Measurements from ENCODE around the gene ESAM. TPM values are rescaled to one million over a fixed set of nuclear protein-coding genes. Genes with fewer than 3 reads are reported as not detected.

ESAM gene
- total RNA-seq, 1 donor from 2014 or later: 0.96 TPM

GRCh38 chr11:124801636-124802312 is 39.7 kb upstream of the ESAM start:
- H3K36me3 Mint-ChIP-seq (ENCODE audit: low read depth): peaks cover 10% of the 10 kb centered on the region
- H3K4me3 Mint-ChIP-seq: peak overlapping the region; percentile 87
- H3K27ac Mint-ChIP-seq (ENCODE audit: unreplicated experiment): no peak overlapping the region
- no peak for TF ChIP-seq CTCF (conservative IDR thresholded peaks at IDR 0.05)
- DNase-seq (ENCODE audit: low read depth, low spot score): no peak
- peaks cover 34% of the 10 kb centered on the region for H3K4me1 Mint-ChIP-seq
- H3K27me3 Mint-ChIP-seq (ENCODE audit: low read depth): no peaks in the 10 kb centered on the region
- H3K9me3 Mint-ChIP-seq: no peaks in the 10 kb centered on the region

GRCh38 chr11:124801014-124801413 is 38.9 kb upstream of the ESAM start:
- Mint-ChIP-seq H3K27ac (ENCODE audit: unreplicated experiment) (peak overlapping the region; percentile 98), H3K9me3 (no peaks in the 10 kb centered on the region), H3K27me3 (ENCODE audit: low read depth) (no peaks in the 10 kb centered on the region), H3K36me3 (ENCODE audit: low read depth) (peaks cover 10% of the 10 kb centered on the region), H3K4me1 (peaks cover 34% of the 10 kb centered on the region), H3K4me3 (peak overlapping the region; percentile 93)
- TF ChIP-seq CTCF (conservative IDR thresholded peaks at IDR 0.05): no peak
- DNase-seq (ENCODE audit: low read depth, low spot score): no peak

- Mint-ChIP-seq H3K27ac (ENCODE audit: unreplicated experiment) (peak within 1 kb of the TSS; percentile 98), H3K27me3 (ENCODE audit: low read depth) (no peaks in the 10 kb centered on the region), H3K4me1 (peaks cover 34% of the 10 kb centered on the region), H3K36me3 (ENCODE audit: low read depth) (peaks cover 4% of the 10 kb centered on the region), H3K9me3 (no peaks in the 10 kb centered on the region), H3K4me3 (peak within 1 kb of the TSS; percentile 93)
- peak; percentile 76 for DNase-seq (ENCODE audit: low read depth, low spot score)
- TF ChIP-seq CTCF (conservative IDR thresholded peaks at IDR 0.05): no peak
Measured at GRCh38 chr11:124800226-124800929, 38.3 kb upstream of the ESAM start, which contains the start of gene MSANTD2. MSANTD2 (minus strand) TSS chr11:124800406; CDS start chr11:124800380, 26 bp downstream.

- peak; percentile 34 for DNase-seq (ENCODE audit: low read depth, low spot score)
- peak overlapping the region; percentile 53 for H3K27ac Mint-ChIP-seq (ENCODE audit: unreplicated experiment)
- peaks cover 34% of the 10 kb centered on the region for H3K4me1 Mint-ChIP-seq
- H3K27me3 Mint-ChIP-seq (ENCODE audit: low read depth): no peaks in the 10 kb centered on the region
- TF ChIP-seq CTCF (conservative IDR thresholded peaks at IDR 0.05): peak; percentile 31
- H3K9me3 Mint-ChIP-seq: no peaks in the 10 kb centered on the region
- peaks cover 2% of the 10 kb centered on the region for H3K36me3 Mint-ChIP-seq (ENCODE audit: low read depth)
- H3K4me3 Mint-ChIP-seq: peak overlapping the region; percentile 93
Measured at GRCh38 chr11:124799348-124800225, 37.5 kb upstream of the ESAM start.

GRCh38 chr11:124798991-124799347 is 36.9 kb upstream of the ESAM start:
- Mint-ChIP-seq H3K9me3 (no peaks in the 10 kb centered on the region), H3K27ac (ENCODE audit: unreplicated experiment) (peak overlapping the region; percentile 53), H3K27me3 (ENCODE audit: low read depth) (no peaks in the 10 kb centered on the region), H3K36me3 (ENCODE audit: low read depth) (no peaks in the 10 kb centered on the region), H3K4me1 (peaks cover 37% of the 10 kb centered on the region), H3K4me3 (peak overlapping the region; percentile 88)
- TF ChIP-seq CTCF (conservative IDR thresholded peaks at IDR 0.05): no peak
- no peak for DNase-seq (ENCODE audit: low read depth, low spot score)

Measured in neural crest cell (in vitro differentiated cells).